Left ventricle myocardium inferior (tissue), 1 donor: ENCODE measurements around the gene RHCG. TPM values are rescaled to one million over a fixed set of nuclear protein-coding genes. Genes with fewer than 3 reads are reported as not detected.

ENCODE experiments used
- DNase-seq: peaks from one replicate; pipeline ENCODE4 v3.0.0-alpha.2; 2020
- H3K27ac ChIP-seq: fragments of 200-600 bp; replicated peaks from 2 replicates; pipeline ENCODE4 v1.8.0; 2021
- H3K27me3 ChIP-seq: fragments of 200-600 bp; 2 replicates; pipeline ENCODE4 v1.8.0; 2021; ENCODE audit warnings: low read depth
- H3K36me3 ChIP-seq: fragments of 200-600 bp; 2 replicates; pipeline ENCODE4 v1.8.0; 2021
- H3K4me1 ChIP-seq: fragments of 200-600 bp; 2 replicates; pipeline ENCODE4 v1.8.0; 2021
- H3K4me3 ChIP-seq: fragments of 200-600 bp; 2 replicates; pipeline ENCODE4 v1.8.0; 2021; ENCODE audit warnings: mild to moderate bottlenecking, moderate library complexity
- H3K9me3 ChIP-seq: fragments of 200-600 bp; replicated peaks from 2 replicates; pipeline ENCODE4 v1.8.0; 2021
- CTCF ChIP-seq: fragments of 200-600 bp; IDR thresholded peaks from 2 replicates; pipeline ENCODE4 v1.8.0; 2021; ENCODE audit warnings: antibody characterized with exemption, mild to moderate bottlenecking, borderline replicate concordance
- intact Hi-C: fragments of 100-400 bp; cut with micrococcal nuclease; formaldehyde crosslinking; loops from one replicate; pipeline ENCODE4 v1.11.0; 2022
- total RNA-seq: library from RNA; stranded (reverse); fragmentation: NEBNext Ultra II Directional; extraction: Animal tissue kit (Norgen Biotek cat#: 25700); gene quantifications from one replicate; pipeline ENCODE4 v1.2.1, GENCODE V29; 2021
- donor health status: DM: no; HTN: yes; CAD: no; lungs with severe emphysema.

Gene RHCG
- total RNA-seq, 1 donor from 2014 or later, result 0.22 TPM

DNA sequence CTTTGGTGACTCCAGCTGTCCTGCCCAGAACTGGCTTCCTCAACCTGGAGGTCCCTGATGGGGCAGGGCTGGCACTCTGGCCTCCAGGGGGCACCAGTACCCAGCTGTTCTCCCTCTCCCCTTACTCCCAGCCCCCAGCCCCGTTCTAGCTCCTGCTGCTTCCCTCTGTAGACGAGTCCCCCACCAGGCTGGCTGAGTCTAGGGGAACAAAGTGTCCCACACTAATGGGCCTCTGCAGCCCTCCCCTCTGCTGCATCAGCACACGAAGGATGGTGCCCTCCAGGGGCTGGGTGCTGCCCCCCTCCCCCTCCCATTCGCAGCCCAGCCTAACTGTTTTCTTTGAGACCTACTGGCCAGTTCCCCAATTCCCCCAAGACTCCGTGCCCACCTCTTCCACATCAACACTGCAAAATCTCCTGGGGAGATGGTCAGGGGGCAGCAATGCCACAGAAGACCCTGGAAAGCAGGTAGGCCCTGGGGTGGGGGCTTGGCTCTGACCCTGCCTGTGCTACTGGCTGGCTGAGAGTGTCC is 4.2 kb downstream of the RHCG start:
- intact Hi-C loops, result no loop called here
- DNase-seq, result no peak
- H3K9me3 ChIP-seq, result no peaks in the 10 kb centered on the region
- H3K4me1 ChIP-seq, result peaks cover 7% of the 10 kb centered on the region
- H3K36me3 ChIP-seq, result no peaks in the 10 kb centered on the region
- H3K27me3 ChIP-seq, result peaks cover 97% of the 10 kb centered on the region
- no peak overlapping the region for H3K4me3 ChIP-seq
- H3K27ac ChIP-seq, result no peak overlapping the region
- TF ChIP-seq CTCF, result peak; percentile 25

DNA sequence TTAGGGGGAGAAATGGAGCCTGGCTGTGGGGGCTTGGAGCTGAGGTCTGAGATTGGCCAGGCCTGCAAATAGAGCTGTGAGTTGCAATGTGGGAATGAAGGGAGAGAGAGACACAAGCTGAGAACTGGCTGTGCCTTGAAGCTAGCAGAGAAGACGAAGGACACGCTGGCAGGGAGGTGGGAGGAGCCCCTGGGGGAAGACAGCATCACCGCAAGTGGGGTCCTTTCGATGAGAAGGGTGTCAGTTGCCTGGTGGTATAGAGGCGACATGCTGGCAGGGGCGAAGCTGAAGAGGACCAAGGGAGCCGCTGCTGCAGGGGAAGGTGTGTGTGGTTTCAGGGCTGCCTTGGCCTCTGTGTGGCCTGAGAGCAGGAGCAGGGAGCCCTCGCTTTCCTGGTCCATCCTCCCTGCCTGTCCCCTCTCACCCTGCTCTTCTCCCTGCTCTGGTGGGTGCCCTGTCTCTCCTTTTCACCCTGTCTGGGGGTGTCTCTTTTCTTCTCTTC is 5.5 kb downstream of the RHCG start:
- H3K4me1 ChIP-seq, result no peaks in the 10 kb centered on the region
- intact Hi-C loops, result no loop called here
- no peak for TF ChIP-seq CTCF
- peaks cover 96% of the 10 kb centered on the region for H3K27me3 ChIP-seq
- no peak overlapping the region for H3K27ac ChIP-seq
- no peak for DNase-seq
- no peaks in the 10 kb centered on the region for H3K36me3 ChIP-seq
- H3K4me3 ChIP-seq, result no peak overlapping the region
- H3K9me3 ChIP-seq, result no peaks in the 10 kb centered on the region

GRCh38 chr15:89490081-89490813 is 6.1 kb downstream of the RHCG start:
- Histone ChIP-seq H3K27me3 (peaks cover 96% of the 10 kb centered on the region), H3K36me3 (no peaks in the 10 kb centered on the region), H3K4me1 (no peaks in the 10 kb centered on the region), H3K9me3 (no peaks in the 10 kb centered on the region), H3K27ac (no peak overlapping the region), H3K4me3 (no peak overlapping the region)
- no peak for TF ChIP-seq CTCF
- intact Hi-C loops, result no loop called here
- DNase-seq, result no peak

GRCh38 chr15:89489376-89489775 is 7.0 kb downstream of the RHCG start:
- H3K27me3 ChIP-seq, result peaks cover 95% of the 10 kb centered on the region
- H3K27ac ChIP-seq, result no peak overlapping the region
- intact Hi-C loops, result no loop called here
- no peaks in the 10 kb centered on the region for H3K4me1 ChIP-seq
- H3K36me3 ChIP-seq, result no peaks in the 10 kb centered on the region
- no peak for DNase-seq
- no peak for TF ChIP-seq CTCF
- H3K9me3 ChIP-seq, result no peaks in the 10 kb centered on the region
- H3K4me3 ChIP-seq, result no peak overlapping the region

GRCh38 chr15:89487791-89488190 is 8.6 kb downstream of the RHCG start:
- Histone ChIP-seq H3K27me3 (peaks cover 93% of the 10 kb centered on the region), H3K4me3 (no peak overlapping the region), H3K4me1 (no peaks in the 10 kb centered on the region), H3K27ac (no peak overlapping the region), H3K9me3 (no peaks in the 10 kb centered on the region), H3K36me3 (no peaks in the 10 kb centered on the region)
- intact Hi-C loops, result no loop called here
- no peak for TF ChIP-seq CTCF
- no peak for DNase-seq
